HG03135 (cell line): ENCODE results near the gene EXT2.

Experiments used
- ATAC-seq: cut with Tn5 transposase; IDR thresholded peaks from one replicate; pipeline ENCODE4 v1.9.1; 2021; ENCODE audit warnings: mild to moderate bottlenecking, moderate library complexity; ENCODE audit not compliant: unreplicated experiment

The EXT2 gene

GRCh38 chr11:44159848-44160721 lies 64.6 kb downstream of the EXT2 start:
- ATAC-seq, result no peak

GRCh38 chr11:44162004-44162403 lies 66.5 kb downstream of the EXT2 start:
- ATAC-seq, result no peak

GRCh38 chr11:44162662-44163061 lies 67.2 kb downstream of the EXT2 start:
- ATAC-seq, result no peak

GRCh38 chr11:44165432-44165831 lies 70.0 kb downstream of the EXT2 start:
- no peak for ATAC-seq

- no peak for ATAC-seq
Measured at GRCh38 chr11:44167046-44167445, 71.6 kb downstream of the EXT2 start.

- no peak for ATAC-seq
Measured at GRCh38 chr11:44171518-44171917, 76.0 kb downstream of the EXT2 start.

GRCh38 chr11:44172966-44173365 lies 77.5 kb downstream of the EXT2 start:
- no peak for ATAC-seq

GRCh38 chr11:44174842-44175241 lies 79.4 kb downstream of the EXT2 start:
- ATAC-seq, result no peak

- no peak for ATAC-seq
Measured at GRCh38 chr11:44176546-44177213, 81.2 kb downstream of the EXT2 start.

GRCh38 chr11:44177905-44178304 lies 82.4 kb downstream of the EXT2 start:
- ATAC-seq, result no peak

- ATAC-seq, result no peak
Measured at GRCh38 chr11:44178381-44178780, 82.9 kb downstream of the EXT2 start.

- ATAC-seq, result no peak
Measured at GRCh38 chr11:44179173-44179572, 83.7 kb downstream of the EXT2 start.

GRCh38 chr11:44180107-44180506 lies 84.6 kb downstream of the EXT2 start:
- no peak for ATAC-seq

- no peak for ATAC-seq
Measured at GRCh38 chr11:44185522-44185921, 90.0 kb downstream of the EXT2 start.

GRCh38 chr11:44186321-44186930 lies 90.9 kb downstream of the EXT2 start:
- no peak for ATAC-seq

- ATAC-seq, result no peak
Measured at GRCh38 chr11:44188643-44189042, 93.2 kb downstream of the EXT2 start.

GRCh38 chr11:44189986-44190882 lies 94.8 kb downstream of the EXT2 start:
- ATAC-seq, result no peak

- no peak for ATAC-seq
Measured at GRCh38 chr11:44190883-44191230, 95.4 kb downstream of the EXT2 start.

GRCh38 chr11:44191322-44192016 lies 96.0 kb downstream of the EXT2 start:
- ATAC-seq, result no peak

- ATAC-seq, result no peak
Measured at GRCh38 chr11:44192017-44192385, 96.5 kb downstream of the EXT2 start.
